ENCODE data around the gene SMURF1.
"Not testable (repeated sequence)": the region's sequence is repeated elsewhere in the genome, so short reads cannot be mapped to it uniquely, and the experiment has no call there.

Gene SMURF1

DNA sequence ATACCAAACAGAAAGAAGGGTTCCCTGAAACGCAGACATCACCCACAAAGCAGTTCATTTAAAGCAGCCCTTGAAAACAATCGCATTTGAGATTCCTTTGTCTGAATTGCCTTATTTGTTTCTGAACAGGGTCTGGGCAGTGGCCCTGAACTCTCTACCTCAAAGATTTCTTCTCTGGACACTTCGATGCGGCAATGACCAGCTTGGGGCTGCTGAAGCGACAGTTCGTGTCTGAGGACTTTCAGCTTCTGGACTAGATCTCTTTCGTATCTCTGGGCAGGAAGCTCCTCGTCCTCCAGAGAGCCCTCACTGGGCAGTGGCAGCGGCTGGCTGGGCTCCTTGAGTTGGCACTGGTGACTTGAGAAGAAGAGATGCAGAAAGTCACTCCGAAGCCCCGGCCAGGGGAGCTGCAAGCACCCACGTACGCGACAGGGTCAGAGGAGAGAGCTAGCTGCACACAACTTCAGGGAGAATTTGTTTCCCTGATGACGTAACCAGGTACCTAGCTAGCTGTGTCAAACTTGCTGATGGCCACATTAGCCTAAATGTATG is 96.3 kb downstream of the SMURF1 start:
- no peak for TF ChIP-seq ZFX (IDR thresholded peaks at IDR 0.05; ENCODE audit: borderline replicate concordance)
- TF ChIP-seq, protein P1, sequence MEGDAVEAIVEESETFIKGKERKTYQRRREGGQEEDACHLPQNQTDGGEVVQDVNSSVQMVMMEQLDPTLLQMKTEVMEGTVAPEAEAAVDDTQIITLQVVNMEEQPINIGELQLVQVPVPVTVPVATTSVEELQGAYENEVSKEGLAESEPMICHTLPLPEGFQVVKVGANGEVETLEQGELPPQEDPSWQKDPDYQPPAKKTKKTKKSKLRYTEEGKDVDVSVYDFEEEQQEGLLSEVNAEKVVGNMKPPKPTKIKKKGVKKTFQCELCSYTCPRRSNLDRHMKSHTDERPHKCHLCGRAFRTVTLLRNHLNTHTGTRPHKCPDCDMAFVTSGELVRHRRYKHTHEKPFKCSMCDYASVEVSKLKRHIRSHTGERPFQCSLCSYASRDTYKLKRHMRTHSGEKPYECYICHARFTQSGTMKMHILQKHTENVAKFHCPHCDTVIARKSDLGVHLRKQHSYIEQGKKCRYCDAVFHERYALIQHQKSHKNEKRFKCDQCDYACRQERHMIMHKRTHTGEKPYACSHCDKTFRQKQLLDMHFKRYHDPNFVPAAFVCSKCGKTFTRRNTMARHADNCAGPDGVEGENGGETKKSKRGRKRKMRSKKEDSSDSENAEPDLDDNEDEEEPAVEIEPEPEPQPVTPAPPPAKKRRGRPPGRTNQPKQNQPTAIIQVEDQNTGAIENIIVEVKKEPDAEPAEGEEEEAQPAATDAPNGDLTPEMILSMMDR (IDR thresholded peaks at IDR 0.05), result no peak
- no peak overlapping the region for H3K27ac ChIP-seq

DNA sequence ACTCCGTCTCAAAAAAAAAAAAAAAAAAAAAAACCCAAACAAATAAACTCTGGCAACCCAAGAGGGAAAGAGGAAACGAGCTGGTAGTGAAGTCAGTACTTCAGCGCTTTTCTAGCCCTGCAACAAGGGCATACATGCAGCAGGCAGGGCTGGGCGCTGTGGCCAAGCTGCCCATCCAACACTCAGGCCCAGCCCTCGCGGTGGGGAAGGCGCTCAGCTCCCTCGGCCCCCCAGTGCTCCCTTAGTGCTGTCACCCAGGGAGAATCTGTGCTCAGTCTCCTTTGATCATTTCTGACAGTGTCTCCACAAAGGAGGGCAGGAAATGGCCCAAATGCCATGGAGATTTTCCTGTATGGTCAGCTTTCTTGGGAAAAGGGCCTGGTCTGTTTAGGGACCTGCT is 97.2 kb downstream of the SMURF1 start:
- no peak overlapping the region for H3K27ac ChIP-seq
- TF ChIP-seq, protein P1 (IDR thresholded peaks at IDR 0.05), result no peak
- no peak for TF ChIP-seq ZFX (IDR thresholded peaks at IDR 0.05; ENCODE audit: borderline replicate concordance)

DNA sequence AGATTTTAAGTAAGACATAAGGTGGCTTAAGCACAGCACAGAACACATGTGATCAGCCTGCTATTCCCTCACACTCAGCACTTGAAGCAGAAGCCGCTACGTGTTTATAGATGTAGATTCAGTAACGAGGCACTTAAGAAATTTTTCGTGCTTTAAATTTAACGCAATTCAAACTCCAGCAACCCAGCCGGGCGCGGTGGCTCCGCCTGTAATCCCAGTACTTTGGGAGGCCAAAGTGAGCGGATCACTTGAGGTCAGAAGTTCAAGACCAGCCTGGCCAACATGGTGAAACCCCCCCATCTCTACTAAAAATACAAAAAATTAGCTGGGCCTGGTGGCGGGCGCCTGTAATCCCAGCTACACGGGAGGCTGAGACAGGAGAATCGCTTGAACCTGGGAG is 97.6 kb downstream of the SMURF1 start:
- peak overlapping the region; percentile 26; the same call in 1 of the 2 replicates for H3K27ac ChIP-seq

DNA sequence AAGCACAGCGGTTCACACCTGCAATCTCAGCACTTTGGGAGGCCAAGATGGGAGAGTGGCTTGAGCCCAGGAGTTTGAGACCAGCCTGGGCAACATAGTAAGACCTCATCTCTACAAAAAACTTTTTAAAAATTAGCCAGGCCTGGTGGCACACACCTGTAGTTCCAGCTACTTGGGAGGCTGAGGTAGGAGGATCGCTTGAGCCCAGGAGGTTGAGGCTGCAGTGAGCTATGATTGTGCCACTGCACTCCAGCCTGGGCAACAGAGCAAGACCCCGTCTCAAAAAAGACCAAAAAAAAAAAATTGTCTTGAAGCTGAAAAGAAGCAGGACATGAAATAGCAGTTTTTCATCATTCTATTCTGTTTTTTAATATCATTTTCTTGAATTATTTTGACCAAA is 99.0 kb downstream of the SMURF1 start:
- not testable (repeated sequence) for H3K27ac ChIP-seq

DNA sequence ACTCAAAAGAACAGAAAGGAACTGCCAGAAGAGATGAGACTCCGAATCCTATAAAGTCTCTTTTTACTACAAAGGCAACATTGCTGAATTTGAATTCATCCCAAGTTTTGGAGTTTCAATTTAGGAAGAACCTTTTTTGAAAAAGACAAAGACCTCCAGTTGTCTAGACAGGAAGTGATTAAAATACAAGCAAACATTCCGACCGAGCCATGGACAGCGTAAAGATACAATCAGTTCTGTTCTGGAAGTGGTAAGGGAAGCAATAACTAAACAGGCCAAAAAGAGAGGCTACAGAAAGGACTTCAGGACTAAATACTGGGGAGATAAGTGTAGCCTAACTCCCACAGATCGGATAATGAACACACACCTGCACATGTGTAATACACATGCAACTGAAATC is 101.0 kb downstream of the SMURF1 start:
- peak overlapping the region; percentile 1; the same call in 1 of the 2 replicates for H3K27ac ChIP-seq
- TF ChIP-seq ZFX (IDR thresholded peaks at IDR 0.05; ENCODE audit: borderline replicate concordance), result no peak
- TF ChIP-seq, protein P1 (IDR thresholded peaks at IDR 0.05), result no peak

DNA sequence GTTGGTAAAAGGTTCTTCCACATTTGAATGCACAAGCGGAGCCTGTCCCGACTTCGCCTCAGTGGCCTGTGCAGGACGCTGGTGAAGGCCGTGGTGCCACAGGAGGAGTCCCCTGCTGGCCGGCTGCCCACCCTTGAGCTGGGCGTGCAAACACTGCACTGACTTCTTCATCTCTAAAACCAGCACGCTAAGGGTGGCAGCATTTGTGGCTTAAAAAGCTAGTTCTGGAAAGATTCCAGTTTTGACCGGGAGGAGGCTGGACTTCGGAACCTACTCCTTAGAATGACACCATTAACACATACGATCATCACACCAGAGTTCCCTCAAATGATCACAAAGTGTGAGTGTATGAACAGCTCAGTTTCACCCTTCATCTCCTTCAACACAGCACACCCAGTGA is 102.4 kb downstream of the SMURF1 start:
- H3K27ac ChIP-seq, result peak overlapping the region; percentile 43

DNA sequence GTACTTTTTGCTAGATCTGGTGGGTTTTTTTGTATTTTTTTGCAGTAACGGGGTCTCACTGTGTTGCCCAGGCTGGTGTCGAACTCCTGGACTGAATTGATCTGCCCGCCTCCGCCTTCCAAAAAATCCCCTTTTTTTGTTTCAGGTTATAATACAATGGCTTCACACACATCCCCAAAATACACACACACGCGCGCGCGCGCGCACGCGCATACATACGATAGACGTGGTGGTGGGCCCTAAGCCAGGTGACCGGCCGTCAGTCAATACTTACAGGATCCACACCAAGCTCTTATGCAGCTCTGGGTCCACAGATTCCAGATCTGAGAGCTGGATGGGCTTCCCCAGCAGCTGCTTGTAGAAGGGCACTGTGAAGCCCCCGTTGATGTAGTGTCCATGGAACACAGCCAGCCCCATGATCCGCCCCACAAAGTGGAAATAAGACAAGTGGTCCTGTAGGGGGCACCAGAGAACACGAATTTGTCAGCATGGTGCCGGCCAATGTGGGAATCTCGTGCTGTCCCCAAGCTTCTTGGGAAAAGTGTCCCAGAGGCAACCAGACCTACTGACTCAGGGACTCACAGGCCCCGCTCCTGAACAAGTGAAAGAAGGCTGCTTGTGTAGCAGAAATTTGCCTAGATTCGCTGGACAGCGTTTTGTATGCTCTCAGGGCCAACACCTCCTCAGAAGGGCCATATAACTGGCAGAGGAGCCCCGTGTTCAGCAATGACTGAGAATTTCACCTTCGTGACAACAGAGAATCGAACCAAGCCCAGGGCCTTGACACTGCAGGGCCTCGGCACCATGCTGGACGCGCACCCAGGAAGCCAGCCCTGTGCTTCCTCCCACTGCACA is 103.6 kb downstream of the SMURF1 start:
- peak overlapping the region; percentile 43 for H3K27ac ChIP-seq
- TF ChIP-seq, protein P1 (IDR thresholded peaks at IDR 0.05), result peak; percentile 92
- no peak for TF ChIP-seq ZFX (IDR thresholded peaks at IDR 0.05; ENCODE audit: borderline replicate concordance)

More for the DNA sequence above, 102.4 kb downstream of the SMURF1 start:
- TF ChIP-seq ZFX (IDR thresholded peaks at IDR 0.05; ENCODE audit: borderline replicate concordance), result no peak
- TF ChIP-seq, protein P1 (IDR thresholded peaks at IDR 0.05), result no peak

DNA sequence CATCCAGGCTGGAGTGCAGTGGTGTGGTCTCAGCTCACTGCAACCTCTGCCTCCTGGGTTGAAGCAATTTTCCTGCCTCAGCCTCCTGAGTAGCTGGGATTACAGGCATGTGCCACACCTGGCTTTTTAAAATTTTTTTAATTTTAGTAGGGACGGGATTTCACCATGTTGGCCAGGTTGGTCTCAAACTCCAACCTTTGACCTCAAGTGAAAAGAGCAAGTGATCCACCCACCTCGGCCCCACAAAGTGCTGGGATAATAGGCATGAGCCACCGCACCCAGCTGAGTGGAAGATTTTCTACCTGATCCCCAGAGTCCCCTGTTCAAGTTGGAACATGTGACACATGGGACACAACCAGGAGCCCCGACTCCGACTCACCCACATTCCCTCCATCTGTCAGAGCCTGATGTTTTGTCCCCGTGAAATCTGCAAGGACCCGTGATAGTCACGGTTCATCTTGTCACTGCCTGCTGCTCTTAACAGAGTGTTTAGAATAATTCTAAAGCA is 104.5 kb downstream of the SMURF1 start:
- H3K27ac ChIP-seq, result no peak overlapping the region
- TF ChIP-seq, protein P1 (IDR thresholded peaks at IDR 0.05), result no peak
- TF ChIP-seq ZFX (IDR thresholded peaks at IDR 0.05; ENCODE audit: borderline replicate concordance), result no peak
